ENCODE measurements around the gene GAPVD1. TPM values are rescaled to one million over a fixed set of nuclear protein-coding genes. Genes with fewer than 3 reads are reported as not detected.

GAPVD1 gene
- total RNA-seq, 1 experiment from 2014 or later = 70.3 TPM

DNA sequence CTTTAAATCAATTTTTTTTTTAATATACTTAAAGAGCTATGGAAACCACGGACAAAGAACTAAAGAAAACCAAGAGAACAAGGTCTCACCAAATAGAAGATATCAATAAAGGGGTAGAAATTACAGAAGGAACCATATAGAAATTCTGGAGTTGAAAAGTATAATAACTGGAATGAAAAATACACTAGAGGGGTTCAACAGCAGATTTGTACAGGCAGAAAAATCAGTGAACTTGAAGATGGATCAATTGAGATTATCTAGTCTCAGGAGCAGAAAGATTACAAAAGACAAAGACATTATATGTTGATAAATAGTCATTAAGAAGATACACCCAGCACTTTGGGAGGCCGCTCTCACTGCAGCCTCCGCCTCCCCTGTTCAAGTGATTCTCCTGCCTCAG is 56.1 kb downstream of the GAPVD1 start:
- H3K27ac ChIP-seq = no peak overlapping the region
- H3K4me1 ChIP-seq (replicated peaks; ENCODE audit: insufficient read depth) = no peaks in the 10 kb centered on the region
- H2AFZ ChIP-seq = no peak overlapping the region
- H3K9me3 ChIP-seq (ENCODE audit: insufficient read depth, low read depth) = no peaks in the 10 kb centered on the region
- no TSS peak for BruUV-seq (replicated peaks)
- no peak overlapping the region for H3K4me2 ChIP-seq
- TF ChIP-seq EZH2 (IDR thresholded peaks at IDR 0.05; ENCODE audit: low read depth) = no peak
- TF ChIP-seq, protein P1, sequence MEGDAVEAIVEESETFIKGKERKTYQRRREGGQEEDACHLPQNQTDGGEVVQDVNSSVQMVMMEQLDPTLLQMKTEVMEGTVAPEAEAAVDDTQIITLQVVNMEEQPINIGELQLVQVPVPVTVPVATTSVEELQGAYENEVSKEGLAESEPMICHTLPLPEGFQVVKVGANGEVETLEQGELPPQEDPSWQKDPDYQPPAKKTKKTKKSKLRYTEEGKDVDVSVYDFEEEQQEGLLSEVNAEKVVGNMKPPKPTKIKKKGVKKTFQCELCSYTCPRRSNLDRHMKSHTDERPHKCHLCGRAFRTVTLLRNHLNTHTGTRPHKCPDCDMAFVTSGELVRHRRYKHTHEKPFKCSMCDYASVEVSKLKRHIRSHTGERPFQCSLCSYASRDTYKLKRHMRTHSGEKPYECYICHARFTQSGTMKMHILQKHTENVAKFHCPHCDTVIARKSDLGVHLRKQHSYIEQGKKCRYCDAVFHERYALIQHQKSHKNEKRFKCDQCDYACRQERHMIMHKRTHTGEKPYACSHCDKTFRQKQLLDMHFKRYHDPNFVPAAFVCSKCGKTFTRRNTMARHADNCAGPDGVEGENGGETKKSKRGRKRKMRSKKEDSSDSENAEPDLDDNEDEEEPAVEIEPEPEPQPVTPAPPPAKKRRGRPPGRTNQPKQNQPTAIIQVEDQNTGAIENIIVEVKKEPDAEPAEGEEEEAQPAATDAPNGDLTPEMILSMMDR (conservative IDR thresholded peaks at IDR 0.05) = no peak
- H3K27me3 ChIP-seq (ENCODE audit: insufficient read depth, low read depth) = no peaks in the 10 kb centered on the region
- H3K9me2 ChIP-seq (ENCODE audit: insufficient read depth) = no peaks in the 10 kb centered on the region
- intact Hi-C loops (cut with micrococcal nuclease; ENCODE audit: unreplicated experiment) = no loop called here
- peaks cover 30% of the 10 kb centered on the region; the same call in 1 of the 2 replicates for H3F3A ChIP-seq (ENCODE audit: insufficient read depth, low read depth)
- no peak for DNase-seq
- ChIA-PET CTCF (interaction anchor here (0.6 kb wide), 1 partner anchor 520 kb away, joined by 5 read pairs; no protein-coding TSS in a partner anchor), POLR2A (ENCODE audit: unreplicated experiment) (no interaction called here)
- peaks cover 23% of the 10 kb centered on the region for H3K36me3 ChIP-seq (ENCODE audit: low read depth)
- no peaks in the 10 kb centered on the region for H3K79me2 ChIP-seq (ENCODE audit: low read depth)
- no peak overlapping the region for H3K4me3 ChIP-seq
- no peaks in the 10 kb centered on the region for H4K20me1 ChIP-seq (ENCODE audit: insufficient read depth)

DNA sequence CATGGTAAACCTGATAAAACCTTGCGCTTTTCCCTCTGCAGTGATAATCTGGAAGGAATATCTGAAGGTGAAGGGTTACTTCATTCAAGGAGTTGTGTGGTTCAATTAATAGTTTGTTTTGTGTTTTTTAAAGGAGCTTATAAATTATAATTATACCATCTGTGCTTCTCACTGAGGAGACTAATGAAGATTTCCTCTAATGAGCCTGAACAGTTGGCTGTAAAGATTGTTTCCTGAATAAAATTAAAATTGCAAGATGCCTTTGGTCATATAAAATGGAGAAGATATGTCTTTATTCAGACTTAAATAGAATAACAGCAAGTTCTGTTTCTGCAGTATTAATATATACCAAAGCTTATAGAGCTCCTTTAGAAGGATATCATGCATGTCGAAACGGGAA is 59.9 kb downstream of the GAPVD1 start:
- H3K27me3 ChIP-seq (ENCODE audit: insufficient read depth, low read depth) = no peaks in the 10 kb centered on the region
- intact Hi-C loops (cut with micrococcal nuclease; ENCODE audit: unreplicated experiment) = no loop called here
- no peaks in the 10 kb centered on the region for H3K79me2 ChIP-seq (ENCODE audit: low read depth)
- BruUV-seq (replicated peaks) = no TSS peak
- H3K4me3 ChIP-seq = no peak overlapping the region
- H3F3A ChIP-seq (ENCODE audit: insufficient read depth, low read depth) = peaks cover 44% of the 10 kb centered on the region
- H3K9me3 ChIP-seq (ENCODE audit: insufficient read depth, low read depth) = no peaks in the 10 kb centered on the region
- no peak for TF ChIP-seq EZH2 (IDR thresholded peaks at IDR 0.05; ENCODE audit: low read depth)
- TF ChIP-seq, protein P1 (conservative IDR thresholded peaks at IDR 0.05) = no peak
- ChIA-PET POLR2A (ENCODE audit: unreplicated experiment) (interaction anchor here (0.6 kb wide), 1 partner anchor 132 kb away, joined by 4 read pairs; no protein-coding TSS in a partner anchor), CTCF (no interaction called here)
- H3K4me1 ChIP-seq (replicated peaks; ENCODE audit: insufficient read depth) = peaks cover 18% of the 10 kb centered on the region
- H3K9me2 ChIP-seq (ENCODE audit: insufficient read depth) = no peaks in the 10 kb centered on the region
- H3K4me2 ChIP-seq = no peak overlapping the region
- no peaks in the 10 kb centered on the region for H4K20me1 ChIP-seq (ENCODE audit: insufficient read depth)
- H3K27ac ChIP-seq = no peak overlapping the region
- H2AFZ ChIP-seq = no peak overlapping the region
- no peak for DNase-seq
- H3K36me3 ChIP-seq (ENCODE audit: low read depth) = peaks cover 7% of the 10 kb centered on the region

DNA sequence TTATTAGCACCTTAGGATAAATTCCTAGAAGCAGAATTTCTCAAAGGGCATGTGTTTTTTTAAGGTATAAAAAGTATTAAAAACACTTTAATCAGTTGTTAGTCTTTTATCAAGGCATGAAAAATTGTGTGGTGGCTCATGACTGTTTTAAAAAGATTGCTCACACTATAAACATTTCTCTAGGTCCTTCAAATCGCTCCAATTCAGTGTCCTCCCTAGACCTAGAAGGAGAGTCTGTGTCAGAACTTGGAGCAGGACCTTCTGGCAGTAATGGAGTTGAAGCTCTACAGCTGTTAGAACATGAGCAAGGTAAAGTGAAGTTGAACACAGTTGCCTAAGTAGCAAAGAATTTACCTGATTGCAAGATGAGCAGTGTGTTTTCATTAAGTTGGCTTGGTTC is 62.0 kb downstream of the GAPVD1 start:
- Histone ChIP-seq H3K9me3 (ENCODE audit: insufficient read depth, low read depth) (no peaks in the 10 kb centered on the region), H3K4me3 (no peak overlapping the region), H2AFZ (no peak overlapping the region), H3K27ac (no peak overlapping the region), H4K20me1 (ENCODE audit: insufficient read depth) (no peaks in the 10 kb centered on the region), H3K4me1 (replicated peaks; ENCODE audit: insufficient read depth) (peaks cover 24% of the 10 kb centered on the region), H3K9me2 (ENCODE audit: insufficient read depth) (no peaks in the 10 kb centered on the region), H3K4me2 (no peak overlapping the region), H3F3A (ENCODE audit: insufficient read depth, low read depth) (peaks cover 44% of the 10 kb centered on the region), H3K79me2 (ENCODE audit: low read depth) (0 out of 2 replicates have a peak, but pooled peaks cover 3% of the 10 kb centered on the region), H3K27me3 (ENCODE audit: insufficient read depth, low read depth) (no peaks in the 10 kb centered on the region), H3K36me3 (ENCODE audit: low read depth) (peaks cover 14% of the 10 kb centered on the region; the same call in 1 of the 2 replicates)
- TF ChIP-seq, protein P1 (conservative IDR thresholded peaks at IDR 0.05) = no peak
- TF ChIP-seq EZH2 (IDR thresholded peaks at IDR 0.05; ENCODE audit: low read depth) = no peak
- POLR2A ChIA-PET (ENCODE audit: unreplicated experiment) = no interaction called here
- intact Hi-C loops (cut with micrococcal nuclease; ENCODE audit: unreplicated experiment) = no loop called here
- CTCF ChIA-PET = no interaction called here
- no peak for DNase-seq
- no TSS peak for BruUV-seq (replicated peaks)
